H9 (cell line): ENCODE measurements around the gene JAGN1. TPM values are rescaled to one million over a fixed set of nuclear protein-coding genes. Genes with fewer than 3 reads are reported as not detected.
A peak's percentile ranks its signal among the peaks of the same experiment; 100 is the strongest.

Source experiments
- DNase-seq: peaks from one replicate; pipeline ENCODE4 v3.0.0-alpha.2; 2017
- H2AFZ ChIP-seq: one replicate; pipeline ENCODE4 v1.6.1; 2013; ENCODE audit warnings: mild to moderate bottlenecking, low read length, control low read depth, moderate library complexity
- H2AK5ac ChIP-seq: 2 replicates; pipeline ENCODE4 v1.6.1; 2013; ENCODE audit warnings: low read length, control low read depth, mixed read lengths; ENCODE audit not compliant: insufficient read length
- H2BK120ac ChIP-seq: one replicate; pipeline ENCODE4 v1.6.1; 2013; ENCODE audit warnings: low read depth, mild to moderate bottlenecking, low read length, control low read depth, inconsistent platforms; ENCODE audit not compliant: poor library complexity, severe bottlenecking
- H2BK12ac ChIP-seq: 2 replicates; pipeline ENCODE4 v1.6.1; 2013; ENCODE audit warnings: low read length, control low read depth, mixed read lengths, low read depth; ENCODE audit not compliant: insufficient read length
- H2BK15ac ChIP-seq: 2 replicates; pipeline ENCODE4 v1.6.1; 2013; ENCODE audit warnings: low read depth, low read length, control low read depth
- H2BK20ac ChIP-seq: one replicate; pipeline ENCODE4 v1.6.1; 2013; ENCODE audit warnings: low read depth, mild to moderate bottlenecking, low read length, control low read depth, inconsistent platforms; ENCODE audit not compliant: poor library complexity, severe bottlenecking
- H2BK5ac ChIP-seq: 2 replicates; pipeline ENCODE4 v1.6.1; 2013; ENCODE audit warnings: low read length, control low read depth, mixed read lengths; ENCODE audit not compliant: insufficient read length
- H3K14ac ChIP-seq: 2 replicates; pipeline ENCODE4 v1.6.1; 2013; ENCODE audit warnings: low read length, control low read depth; ENCODE audit not compliant: insufficient read depth
- H3K18ac ChIP-seq: 2 replicates; pipeline ENCODE4 v1.6.1; 2013; ENCODE audit warnings: low read depth, mild to moderate bottlenecking, mixed read lengths, low read length, control low read depth; ENCODE audit not compliant: insufficient read length
- H3K23ac ChIP-seq: 2 replicates; pipeline ENCODE4 v1.6.1; 2013; ENCODE audit warnings: low read length, control low read depth, mixed read lengths, low read depth; ENCODE audit not compliant: insufficient read length
- H3K23me2 ChIP-seq: 2 replicates; pipeline ENCODE4 v1.6.1; 2013; ENCODE audit warnings: low read depth, mild to moderate bottlenecking, mixed read lengths, low read length, control low read depth; ENCODE audit not compliant: insufficient read length, poor library complexity, severe bottlenecking
- H3K27ac ChIP-seq: 2 replicates; pipeline ENCODE4 v1.5.1; 2013; ENCODE audit warnings: low read length, control low read depth, mixed read lengths, low read depth; ENCODE audit not compliant: insufficient read length
- H3K27me3 ChIP-seq: 2 replicates; pipeline ENCODE4 v1.6.1; 2013; ENCODE audit warnings: low read length, control low read depth, inconsistent platforms; ENCODE audit not compliant: insufficient read depth
- H3K4ac ChIP-seq: 2 replicates; pipeline ENCODE4 v1.6.1; 2013; ENCODE audit warnings: low read depth, mild to moderate bottlenecking, control low read depth, inconsistent platforms, low read length, moderate library complexity
- H3K4me1 ChIP-seq: 2 replicates; pipeline ENCODE4 v1.6.1; 2013; ENCODE audit warnings: low read length, control low read depth, inconsistent platforms; ENCODE audit not compliant: insufficient read depth
- H3K4me2 ChIP-seq: 2 replicates; pipeline ENCODE4 v1.6.1; 2013; ENCODE audit warnings: low read length, control low read depth, mixed read lengths; ENCODE audit not compliant: insufficient read length, insufficient read depth
- H3K56ac ChIP-seq: 2 replicates; pipeline ENCODE4 v1.6.1; 2013; ENCODE audit warnings: low read depth, mild to moderate bottlenecking, mixed read lengths, low read length, control low read depth; ENCODE audit not compliant: insufficient read length
- H3K79me1 ChIP-seq: 2 replicates; pipeline ENCODE4 v1.6.1; 2013; ENCODE audit warnings: low read depth, mild to moderate bottlenecking, moderate library complexity, low read length, control low read depth, inconsistent platforms; ENCODE audit not compliant: insufficient read depth, poor library complexity, severe bottlenecking
- H3K79me2 ChIP-seq: 2 replicates; pipeline ENCODE4 v1.6.1; 2013; ENCODE audit warnings: low read length, control low read depth, inconsistent platforms; ENCODE audit not compliant: insufficient read depth
- H3K9ac ChIP-seq: 2 replicates; pipeline ENCODE4 v1.6.1; 2013; ENCODE audit warnings: low read length, control low read depth, mixed read lengths; ENCODE audit not compliant: insufficient read length; ENCODE audit errors: extremely low read depth
- H3K9me3 ChIP-seq: one replicate; pipeline ENCODE4 v1.6.1; 2013; ENCODE audit warnings: low read depth, low read length, inconsistent platforms; ENCODE audit not compliant: control insufficient read depth
- H3T11ph ChIP-seq: one replicate; pipeline ENCODE4 v1.6.1; 2013; ENCODE audit warnings: mild to moderate bottlenecking, low read length, control low read depth, inconsistent platforms
- H4K20me1 ChIP-seq: one replicate; pipeline ENCODE4 v1.6.1; 2013; ENCODE audit not compliant: control insufficient read depth, insufficient read length, insufficient read depth
- H4K5ac ChIP-seq: 2 replicates; pipeline ENCODE4 v1.6.1; 2013; ENCODE audit warnings: low read depth, mild to moderate bottlenecking, mixed read lengths, low read length, control low read depth; ENCODE audit not compliant: insufficient read length
- H4K8ac ChIP-seq: replicated peaks from 2 replicates; pipeline ENCODE4 v1.6.1; 2013; ENCODE audit warnings: low read length, control low read depth, mixed read lengths, low read depth; ENCODE audit not compliant: insufficient read length
- H4K91ac ChIP-seq: 2 replicates; pipeline ENCODE4 v1.6.1; 2013; ENCODE audit warnings: low read depth, mild to moderate bottlenecking, moderate library complexity, mixed read lengths, low read length, control low read depth; ENCODE audit not compliant: insufficient read length
- H3K27ac Mint-ChIP-seq, 3 experiments: 2 replicates in 2 of 3; 3 replicates in 1 of 3; pipeline ENCODE4 v1.8.0; 2020 to 2021; ENCODE audit warnings: mixed read lengths in 3 of 3, mild to moderate bottlenecking in 1 of 3, moderate library complexity in 1 of 3
- H3K27me3 Mint-ChIP-seq: 2 replicates; pipeline ENCODE4 v1.8.0; 2021; ENCODE audit warnings: low read depth, mild to moderate bottlenecking, moderate library complexity, mixed read lengths
- H3K36me3 Mint-ChIP-seq, 3 experiments: 2 replicates in 2 of 3; 3 replicates in 1 of 3; pipeline ENCODE4 v1.8.0; 2020 to 2021; ENCODE audit warnings: low read depth in 3 of 3, mixed read lengths in 3 of 3; ENCODE audit not compliant: insufficient read depth in 1 of 3
- H3K4me1 Mint-ChIP-seq, 2 experiments: 2 replicates each; pipeline ENCODE4 v1.8.0; 2020; ENCODE audit warnings: mixed read lengths in 2 of 2
- H3K4me3 Mint-ChIP-seq, 2 experiments: 2 replicates in 1 of 2; 3 replicates in 1 of 2; pipeline ENCODE4 v1.8.0; 2020 to 2021; ENCODE audit warnings: mild to moderate bottlenecking in 2 of 2, mixed read lengths in 2 of 2, moderate library complexity in 1 of 2
- H3K9me3 Mint-ChIP-seq, 2 experiments: 2 replicates in 1 of 2; 3 replicates in 1 of 2; pipeline ENCODE4 v1.8.0; 2020; ENCODE audit warnings: mild to moderate bottlenecking in 2 of 2, mixed read lengths in 2 of 2, moderate library complexity in 1 of 2
- WGBS: extraction: QIAGEN DNeasy Blood & Tissue Kit; methylation state at CpG from one replicate; pipeline ENCODE4 v1.1.7; 2013; ENCODE audit warnings: missing lambda C conversion rate, low lambda C conversion rate, mixed read lengths; ENCODE audit not compliant: insufficient read length; ENCODE audit errors: extremely low coverage; 5-methylcytosine and 5-hydroxymethylcytosine counted together
- total RNA-seq: library from RNA; stranded (reverse); gene quantifications from 2 replicates; pipeline ENCODE4 v1.2.1, GENCODE V29; 2021
- TF ChIP-seq, protein P1 (sequence below): fragments of 200-600 bp; sonication (generic); conservative IDR thresholded peaks from 3 replicates; pipeline ENCODE4 v1.8.0; 2021; ENCODE audit warnings: antibody characterized with exemption, mild to moderate bottlenecking

JAGN1 gene
- total RNA-seq, 1 experiment from 2014 or later: 33.5 TPM

DNA sequence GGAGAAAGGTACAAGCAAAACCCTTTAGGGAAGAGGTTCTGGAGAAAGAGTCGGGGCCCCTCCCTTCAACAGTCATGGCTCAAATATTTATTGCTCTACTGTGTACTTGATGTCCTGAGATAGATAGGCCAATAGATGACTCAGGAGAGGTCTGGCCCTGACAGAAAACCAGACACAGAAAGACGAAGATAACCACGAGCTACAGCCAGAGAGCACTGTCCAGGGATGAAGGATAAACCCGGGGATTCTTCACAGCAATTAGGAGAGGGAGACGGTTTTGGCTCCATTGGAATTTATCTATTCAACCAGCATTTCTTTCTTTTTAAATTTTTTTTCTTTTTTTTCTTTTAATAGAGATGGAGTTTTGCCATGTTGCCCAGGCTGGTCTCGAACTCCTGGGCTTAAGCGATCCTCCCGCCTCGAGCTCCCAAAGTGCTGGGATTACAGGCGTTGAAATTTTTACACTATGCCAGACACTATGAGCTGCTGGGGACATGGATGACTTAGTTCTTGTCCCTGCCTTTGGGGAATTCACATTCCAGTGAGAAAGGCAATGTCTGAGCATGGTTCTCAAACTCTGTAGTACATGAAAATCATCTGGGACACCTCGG lies 5.8 kb upstream of the JAGN1 start:
- no peaks in the 10 kb centered on the region for H3K36me3 Mint-ChIP-seq
- H2BK5ac ChIP-seq: no peak overlapping the region
- H2BK12ac ChIP-seq: no peak overlapping the region
- no peak overlapping the region for H2BK120ac ChIP-seq
- H3T11ph ChIP-seq: no peak overlapping the region
- H2BK15ac ChIP-seq: no peak overlapping the region
- no peak overlapping the region for H2AK5ac ChIP-seq
- no peaks in the 10 kb centered on the region for H4K20me1 ChIP-seq
- no peak overlapping the region for H3K4ac ChIP-seq
- WGBS: no CpG with 5 or more reads among the region's 11 CpGs
- no peak overlapping the region for H3K23ac ChIP-seq
- no peaks in the 10 kb centered on the region for H3K9me3 ChIP-seq
- DNase-seq: no peak
- H3K4me1 ChIP-seq: no peaks in the 10 kb centered on the region
- no peak overlapping the region for H3K9ac ChIP-seq
- no peaks in the 10 kb centered on the region for H3K79me2 ChIP-seq
- no peaks in the 10 kb centered on the region; the same call in 1 of the 2 replicates for H3K27me3 ChIP-seq
- no peak overlapping the region for H2AFZ ChIP-seq
- no peak overlapping the region for H3K56ac ChIP-seq
- no peak overlapping the region for H3K4me2 ChIP-seq
- no peak overlapping the region for H4K8ac ChIP-seq
- H3K4me3 Mint-ChIP-seq: no peak overlapping the region
- H3K79me1 ChIP-seq: no peaks in the 10 kb centered on the region
- no peak overlapping the region for H3K14ac ChIP-seq
- no peak overlapping the region for H4K91ac ChIP-seq
- no peaks in the 10 kb centered on the region for H3K23me2 ChIP-seq
- H3K4me1 Mint-ChIP-seq: peaks cover 4 to 6% of the 10 kb centered on the region in 2 experiments
- peak overlapping the region in 2 of 3 experiments; percentile 55 to 77; a peak in 3 of 7 replicates for H3K27ac Mint-ChIP-seq
- TF ChIP-seq, protein P1, sequence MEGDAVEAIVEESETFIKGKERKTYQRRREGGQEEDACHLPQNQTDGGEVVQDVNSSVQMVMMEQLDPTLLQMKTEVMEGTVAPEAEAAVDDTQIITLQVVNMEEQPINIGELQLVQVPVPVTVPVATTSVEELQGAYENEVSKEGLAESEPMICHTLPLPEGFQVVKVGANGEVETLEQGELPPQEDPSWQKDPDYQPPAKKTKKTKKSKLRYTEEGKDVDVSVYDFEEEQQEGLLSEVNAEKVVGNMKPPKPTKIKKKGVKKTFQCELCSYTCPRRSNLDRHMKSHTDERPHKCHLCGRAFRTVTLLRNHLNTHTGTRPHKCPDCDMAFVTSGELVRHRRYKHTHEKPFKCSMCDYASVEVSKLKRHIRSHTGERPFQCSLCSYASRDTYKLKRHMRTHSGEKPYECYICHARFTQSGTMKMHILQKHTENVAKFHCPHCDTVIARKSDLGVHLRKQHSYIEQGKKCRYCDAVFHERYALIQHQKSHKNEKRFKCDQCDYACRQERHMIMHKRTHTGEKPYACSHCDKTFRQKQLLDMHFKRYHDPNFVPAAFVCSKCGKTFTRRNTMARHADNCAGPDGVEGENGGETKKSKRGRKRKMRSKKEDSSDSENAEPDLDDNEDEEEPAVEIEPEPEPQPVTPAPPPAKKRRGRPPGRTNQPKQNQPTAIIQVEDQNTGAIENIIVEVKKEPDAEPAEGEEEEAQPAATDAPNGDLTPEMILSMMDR: no peak
- no peaks in the 10 kb centered on the region; the same call in 1 of the 2 replicates for H3K27me3 Mint-ChIP-seq
- H2BK20ac ChIP-seq: no peak overlapping the region
- no peaks in the 10 kb centered on the region for H3K9me3 Mint-ChIP-seq
- no peak overlapping the region for H3K18ac ChIP-seq
- H3K27ac ChIP-seq: no peak overlapping the region
- H4K5ac ChIP-seq: no peak overlapping the region
